GM21529 (cell line): ENCODE data around the gene HARS1.
"Not testable (repeated sequence)": the region's sequence is repeated elsewhere in the genome, so short reads cannot be mapped to it uniquely, and the experiment has no call there.

ENCODE experiments used
- ATAC-seq: cut with Tn5 transposase; IDR thresholded peaks from one replicate; pipeline ENCODE4 v1.9.1; 2021; ENCODE audit not compliant: unreplicated experiment

Gene HARS1

GRCh38 chr5:140634103-140634502 lies 57.1 kb downstream of the HARS1 start:
- no peak for ATAC-seq

- ATAC-seq, result no peak
These were observed 57.7 kb downstream of the HARS1 start for GRCh38 chr5:140633501-140633900.

- ATAC-seq, result peak; percentile 4
These were observed 58.1 kb downstream of the HARS1 start, which contains the start of gene CD14 for GRCh38 chr5:140633021-140633471. TSS of gene CD14 (minus strand) at chr5:140633175. CDS start at chr5:140633071, 104 bp downstream.

GRCh38 chr5:140632366-140633020 lies 58.7 kb downstream of the HARS1 start:
- peak; percentile 52 for ATAC-seq

- ATAC-seq, result peak; percentile 39
These were observed 59.3 kb downstream of the HARS1 start for GRCh38 chr5:140631831-140632365.

GRCh38 chr5:140631036-140631417 lies 60.1 kb downstream of the HARS1 start:
- no peak for ATAC-seq

GRCh38 chr5:140630292-140631035 lies 60.7 kb downstream of the HARS1 start:
- no peak for ATAC-seq

- ATAC-seq, result no peak
These were observed 62.5 kb downstream of the HARS1 start for GRCh38 chr5:140628711-140629110.

- no peak for ATAC-seq
These were observed 63.2 kb downstream of the HARS1 start for GRCh38 chr5:140627972-140628371.

- not testable (repeated sequence) for ATAC-seq
These were observed 66.3 kb downstream of the HARS1 start for GRCh38 chr5:140624886-140625285.
